ENCODE data around the gene LDB3. TPM values are rescaled to one million over a fixed set of nuclear protein-coding genes. Genes with fewer than 3 reads are reported as not detected.

The LDB3 gene
- polyA plus RNA-seq, 1 donor (not counting 4 experiments of a cell fraction or from before 2014, with no cell fraction given), result 0.01 TPM

- Histone ChIP-seq H4K20me1 (ENCODE audit: control insufficient read depth, extremely low read depth, insufficient read depth, low read length) (no peaks in the 10 kb centered on the region), H3K27me3 (ENCODE audit: control insufficient read depth, extremely low read depth, insufficient read depth, low read length) (peaks cover 17% of the 10 kb centered on the region), H3K9me1 (ENCODE audit: control insufficient read depth, extremely low read depth, insufficient read depth, low read length) (no peaks in the 10 kb centered on the region), H3K9ac (ENCODE audit: control insufficient read depth, extremely low read depth, insufficient read depth, low read length) (no peak overlapping the region), H3K36me3 (ENCODE audit: control insufficient read depth in 2 of 2, extremely low read depth in 1 of 2, insufficient read depth in 2 of 2, low read length in 2 of 2) (no peaks in the 10 kb centered on the region), H3K9me3 (ENCODE audit: control insufficient read depth, low read depth, low read length) (no peaks in the 10 kb centered on the region), H3K27ac (ENCODE audit: control insufficient read depth, insufficient read depth, low read length) (no peak overlapping the region), H3K4me1 (ENCODE audit: control insufficient read depth, extremely low read depth, insufficient read depth, low read length) (no peaks in the 10 kb centered on the region), H3K4me3 (ENCODE audit: control insufficient read depth in 2 of 3, extremely low read depth in 1 of 3, insufficient read depth in 2 of 3, low read depth in 1 of 3, low read length in 3 of 3) (no peak overlapping the region), H2AFZ (ENCODE audit: control insufficient read depth, low read length) (no peak overlapping the region), H3K79me2 (ENCODE audit: control insufficient read depth, insufficient read depth, low read length) (no peaks in the 10 kb centered on the region), H3K4me2 (ENCODE audit: control insufficient read depth, extremely low read depth, insufficient read depth, low read depth, low read length) (no peak overlapping the region)
- no peak for DNase-seq (ENCODE audit: low read depth, low spot score)
- dilution Hi-C loops (cut with MboI; ENCODE audit: extremely low pct_ligation_motif_present, low sequenced_read_pairs), result no loop called here
- no peak for FAIRE-seq
- no peak for TF ChIP-seq EZH2 (IDR thresholded peaks at IDR 0.05; ENCODE audit: low read length)
- TF ChIP-seq, protein P1, sequence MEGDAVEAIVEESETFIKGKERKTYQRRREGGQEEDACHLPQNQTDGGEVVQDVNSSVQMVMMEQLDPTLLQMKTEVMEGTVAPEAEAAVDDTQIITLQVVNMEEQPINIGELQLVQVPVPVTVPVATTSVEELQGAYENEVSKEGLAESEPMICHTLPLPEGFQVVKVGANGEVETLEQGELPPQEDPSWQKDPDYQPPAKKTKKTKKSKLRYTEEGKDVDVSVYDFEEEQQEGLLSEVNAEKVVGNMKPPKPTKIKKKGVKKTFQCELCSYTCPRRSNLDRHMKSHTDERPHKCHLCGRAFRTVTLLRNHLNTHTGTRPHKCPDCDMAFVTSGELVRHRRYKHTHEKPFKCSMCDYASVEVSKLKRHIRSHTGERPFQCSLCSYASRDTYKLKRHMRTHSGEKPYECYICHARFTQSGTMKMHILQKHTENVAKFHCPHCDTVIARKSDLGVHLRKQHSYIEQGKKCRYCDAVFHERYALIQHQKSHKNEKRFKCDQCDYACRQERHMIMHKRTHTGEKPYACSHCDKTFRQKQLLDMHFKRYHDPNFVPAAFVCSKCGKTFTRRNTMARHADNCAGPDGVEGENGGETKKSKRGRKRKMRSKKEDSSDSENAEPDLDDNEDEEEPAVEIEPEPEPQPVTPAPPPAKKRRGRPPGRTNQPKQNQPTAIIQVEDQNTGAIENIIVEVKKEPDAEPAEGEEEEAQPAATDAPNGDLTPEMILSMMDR (optimal IDR thresholded peaks at IDR 0.05 in 1 of 3, IDR thresholded peaks at IDR 0.05 in 1 of 3, conservative IDR thresholded peaks at IDR 0.05 in 1 of 3; ENCODE audit: extremely low read depth in 1 of 3, insufficient read depth in 2 of 3, low read length in 3 of 3), result no peak
These were observed 12.7 kb downstream of the LDB3 start for GRCh38 chr10:86681047-86681446.

- TF ChIP-seq, protein P1 (optimal IDR thresholded peaks at IDR 0.05 in 1 of 3, IDR thresholded peaks at IDR 0.05 in 1 of 3, conservative IDR thresholded peaks at IDR 0.05 in 1 of 3; ENCODE audit: extremely low read depth in 1 of 3, insufficient read depth in 2 of 3, low read length in 3 of 3), result no peak
- no peak for TF ChIP-seq EZH2 (IDR thresholded peaks at IDR 0.05; ENCODE audit: low read length)
- H4K20me1 ChIP-seq (ENCODE audit: control insufficient read depth, extremely low read depth, insufficient read depth, low read length), result no peaks in the 10 kb centered on the region
- no peaks in the 10 kb centered on the region for H3K4me1 ChIP-seq (ENCODE audit: control insufficient read depth, extremely low read depth, insufficient read depth, low read length)
- no peak for FAIRE-seq
- H3K4me2 ChIP-seq (ENCODE audit: control insufficient read depth, extremely low read depth, insufficient read depth, low read depth, low read length), result no peak overlapping the region
- no peak overlapping the region for H3K4me3 ChIP-seq (ENCODE audit: control insufficient read depth in 2 of 3, extremely low read depth in 1 of 3, insufficient read depth in 2 of 3, low read depth in 1 of 3, low read length in 3 of 3)
- no peaks in the 10 kb centered on the region for H3K9me3 ChIP-seq (ENCODE audit: control insufficient read depth, low read depth, low read length)
- H3K27me3 ChIP-seq (ENCODE audit: control insufficient read depth, extremely low read depth, insufficient read depth, low read length), result peaks cover 18% of the 10 kb centered on the region
- H3K79me2 ChIP-seq (ENCODE audit: control insufficient read depth, insufficient read depth, low read length), result no peaks in the 10 kb centered on the region
- H3K9me1 ChIP-seq (ENCODE audit: control insufficient read depth, extremely low read depth, insufficient read depth, low read length), result no peaks in the 10 kb centered on the region
- H3K9ac ChIP-seq (ENCODE audit: control insufficient read depth, extremely low read depth, insufficient read depth, low read length), result no peak overlapping the region
- DNase-seq (ENCODE audit: low read depth, low spot score), result no peak
- dilution Hi-C loops (cut with MboI; ENCODE audit: extremely low pct_ligation_motif_present, low sequenced_read_pairs), result no loop called here
- H2AFZ ChIP-seq (ENCODE audit: control insufficient read depth, low read length), result no peak overlapping the region
- no peak overlapping the region for H3K27ac ChIP-seq (ENCODE audit: control insufficient read depth, insufficient read depth, low read length)
- H3K36me3 ChIP-seq (ENCODE audit: control insufficient read depth in 2 of 2, extremely low read depth in 1 of 2, insufficient read depth in 2 of 2, low read length in 2 of 2), result no peaks in the 10 kb centered on the region
These were observed 13.5 kb downstream of the LDB3 start for GRCh38 chr10:86681722-86682386.

Data from keratinocyte (primary cell).